NCI-H2227 treated with DMSO at 0.1 percent for 48 hours (cell line): Measurements from ENCODE around the gene METTL14.
A peak's percentile ranks its signal among the peaks of the same experiment; 100 is the strongest.

Experiments
- DNase-seq: peaks from one replicate; lab custom pipeline; 2025; lab: John Stamatoyannopoulos, UW

Gene METTL14

GRCh38 chr4:118734491-118735205 lies 49.5 kb downstream of the METTL14 start:
- DNase-seq, result no peak

- DNase-seq, result no peak
These were observed 51.7 kb downstream of the METTL14 start for GRCh38 chr4:118736900-118737299.

GRCh38 chr4:118738090-118738489 lies 52.9 kb downstream of the METTL14 start:
- no peak for DNase-seq

GRCh38 chr4:118739022-118739713 lies 54.0 kb downstream of the METTL14 start:
- DNase-seq, result no peak

GRCh38 chr4:118740869-118741268 lies 55.7 kb downstream of the METTL14 start:
- DNase-seq, result peak; percentile 24

- no peak for DNase-seq
These were observed 56.2 kb downstream of the METTL14 start for GRCh38 chr4:118741301-118741855.

GRCh38 chr4:118742050-118742449 lies 56.9 kb downstream of the METTL14 start:
- DNase-seq, result no peak

GRCh38 chr4:118743867-118744266 lies 58.7 kb downstream of the METTL14 start:
- DNase-seq, result no peak

- no peak for DNase-seq
These were observed 60.2 kb downstream of the METTL14 start for GRCh38 chr4:118745357-118745756.

- no peak for DNase-seq
These were observed 61.2 kb downstream of the METTL14 start for GRCh38 chr4:118746251-118746919.

- DNase-seq, result no peak
These were observed 64.3 kb downstream of the METTL14 start for GRCh38 chr4:118749347-118749988.

GRCh38 chr4:118751629-118752323 lies 66.6 kb downstream of the METTL14 start:
- DNase-seq, result no peak

- DNase-seq, result no peak
These were observed 67.4 kb downstream of the METTL14 start for GRCh38 chr4:118752551-118752950.

- no peak for DNase-seq
These were observed 67.9 kb downstream of the METTL14 start for GRCh38 chr4:118753096-118753495.

GRCh38 chr4:118753685-118754084 lies 68.5 kb downstream of the METTL14 start:
- no peak for DNase-seq

GRCh38 chr4:118754890-118755289 lies 69.7 kb downstream of the METTL14 start:
- DNase-seq, result no peak

GRCh38 chr4:118755438-118756226 lies 70.4 kb downstream of the METTL14 start:
- DNase-seq, result no peak

- no peak for DNase-seq
These were observed 71.2 kb downstream of the METTL14 start for GRCh38 chr4:118756429-118756828.

- no peak for DNase-seq
These were observed 71.8 kb downstream of the METTL14 start for GRCh38 chr4:118756958-118757357.

- DNase-seq, result no peak
These were observed 72.6 kb downstream of the METTL14 start for GRCh38 chr4:118757761-118758251.

GRCh38 chr4:118758293-118758692 lies 73.1 kb downstream of the METTL14 start:
- no peak for DNase-seq
